ENCODE data around the gene PIK3R5.
"Not testable (repeated sequence)": the region's sequence is repeated elsewhere in the genome, so short reads cannot be mapped to it uniquely, and the experiment has no call there.

Gene PIK3R5

GRCh38 chr17:8885967-8886684, 79.4 kb downstream of the PIK3R5 start:
- intact Hi-C loops (cut with DNase I): no loop called here
- peak in 1 of 10 donors; percentile 77 for DNase-seq

- intact Hi-C loops (cut with DNase I): not testable (repeated sequence)
- DNase-seq: peak in 1 of 10 donors; percentile 78
Observed at GRCh38 chr17:8885163-8885966, 80.1 kb downstream of the PIK3R5 start.

GRCh38 chr17:8884336-8884990, 81.0 kb downstream of the PIK3R5 start:
- intact Hi-C loops (cut with DNase I): no loop called here
- peak in 1 of 10 donors; percentile 82 for DNase-seq

- DNase-seq: no peak
- intact Hi-C loops (cut with DNase I): no loop called here
Observed at GRCh38 chr17:8883353-8883752, 82.2 kb downstream of the PIK3R5 start.

GRCh38 chr17:8881606-8882005, 83.9 kb downstream of the PIK3R5 start:
- intact Hi-C loops (cut with DNase I): no loop called here
- peak in 1 of 10 donors; percentile 48 for DNase-seq

- intact Hi-C loops (cut with DNase I): no loop called here
- peak in 1 of 10 donors; percentile 62 for DNase-seq
Observed at GRCh38 chr17:8880466-8880865, 85.0 kb downstream of the PIK3R5 start.

GRCh38 chr17:8879410-8879809, 86.1 kb downstream of the PIK3R5 start:
- intact Hi-C loops (cut with DNase I): no loop called here
- DNase-seq: peak in 1 of 10 donors; percentile 12

- intact Hi-C loops (cut with DNase I): no loop called here
- peak in 1 of 10 donors; percentile 2 for DNase-seq
Observed at GRCh38 chr17:8877984-8878383, 87.5 kb downstream of the PIK3R5 start.

- intact Hi-C loops (cut with DNase I): no loop called here
- peak in 1 of 10 donors; percentile 8 for DNase-seq
Observed at GRCh38 chr17:8875957-8876356, 89.5 kb downstream of the PIK3R5 start.

- peak in 2 of 10 donors; percentile 14 to 68 for DNase-seq
- intact Hi-C loops (cut with DNase I): no loop called here
Observed at GRCh38 chr17:8875436-8875835, 90.1 kb downstream of the PIK3R5 start.

- DNase-seq: peak in 1 of 10 donors; percentile 54
- intact Hi-C loops (cut with DNase I): no loop called here
Observed at GRCh38 chr17:8873801-8874715, 91.4 kb downstream of the PIK3R5 start.

GRCh38 chr17:8872705-8873435, 92.6 kb downstream of the PIK3R5 start:
- DNase-seq: peak in 1 of 10 donors; percentile 59
- intact Hi-C loops (cut with DNase I): no loop called here

- peak in 1 of 10 donors; percentile 32 for DNase-seq
- intact Hi-C loops (cut with DNase I): no loop called here
Observed at GRCh38 chr17:8872036-8872704, 93.3 kb downstream of the PIK3R5 start.

GRCh38 chr17:8871081-8871581, 94.4 kb downstream of the PIK3R5 start:
- intact Hi-C loops (cut with DNase I): no loop called here
- DNase-seq: peak in 1 of 10 donors; percentile 35

- DNase-seq: peak in 2 of 10 donors; percentile 19 to 62
- intact Hi-C loops (cut with DNase I): no loop called here
Observed at GRCh38 chr17:8870406-8871040, 95.0 kb downstream of the PIK3R5 start.

GRCh38 chr17:8869114-8869815, 96.2 kb downstream of the PIK3R5 start:
- intact Hi-C loops (cut with DNase I): no loop called here
- DNase-seq: peak in 2 of 10 donors; percentile 7 to 47

GRCh38 chr17:8868529-8868951, 97.0 kb downstream of the PIK3R5 start:
- intact Hi-C loops (cut with DNase I): no loop called here
- no peak for DNase-seq
